SHP77 (cell line): Measurements from ENCODE around the gene RETREG2.
"Not testable (repeated sequence)": the region's sequence is repeated elsewhere in the genome, so short reads cannot be mapped to it uniquely, and the experiment has no call there.

Experiments
- DNase-seq, 2 experiments: peaks; one replicate each; lab custom pipeline; 2025; lab: John Stamatoyannopoulos, UW

Gene RETREG2

GRCh38 chr2:219197388-219197787 is 19.3 kb downstream of the RETREG2 start:
- no peak for DNase-seq

GRCh38 chr2:219198974-219199373 is 20.9 kb downstream of the RETREG2 start:
- no peak for DNase-seq

- no peak for DNase-seq
These were observed 21.6 kb downstream of the RETREG2 start for GRCh38 chr2:219199470-219200211.

- peak; percentile 15 to 20 for DNase-seq
These were observed 22.6 kb downstream of the RETREG2 start for GRCh38 chr2:219200502-219201326.

- DNase-seq = not testable (repeated sequence)
These were observed 23.3 kb downstream of the RETREG2 start for GRCh38 chr2:219201331-219201730.

- DNase-seq = no peak
These were observed 26.5 kb downstream of the RETREG2 start for GRCh38 chr2:219204425-219205164.

GRCh38 chr2:219205165-219205538 is 27.1 kb downstream of the RETREG2 start:
- DNase-seq = no peak

GRCh38 chr2:219205981-219206327 is 27.9 kb downstream of the RETREG2 start:
- DNase-seq = no peak

- peak; percentile 86 to 92 for DNase-seq
These were observed 28.5 kb downstream of the RETREG2 start, which contains the start of gene ZFAND2B for GRCh38 chr2:219206328-219207133. Gene ZFAND2B (plus strand): TSS chr2:219206782. CDS start chr2:219206988, 206 bp downstream.

- DNase-seq = peak in 1 of 2 experiments; percentile 58
These were observed 29.2 kb downstream of the RETREG2 start for GRCh38 chr2:219207134-219207883.

- DNase-seq = peak in 1 of 2 experiments; percentile 46
These were observed 30.0 kb downstream of the RETREG2 start for GRCh38 chr2:219207884-219208740.

- DNase-seq = no peak
These were observed 31.4 kb downstream of the RETREG2 start for GRCh38 chr2:219209236-219210195.

- DNase-seq = no peak
These were observed 32.3 kb downstream of the RETREG2 start for GRCh38 chr2:219210196-219210885.

- no peak for DNase-seq
These were observed 32.8 kb downstream of the RETREG2 start for GRCh38 chr2:219210886-219211362.

- DNase-seq = no peak
These were observed 34.9 kb downstream of the RETREG2 start for GRCh38 chr2:219213026-219213415.

GRCh38 chr2:219213486-219214071 is 35.5 kb downstream of the RETREG2 start:
- no peak for DNase-seq

- no peak for DNase-seq
These were observed 36.1 kb downstream of the RETREG2 start for GRCh38 chr2:219214141-219214540.

GRCh38 chr2:219214786-219215185 is 36.7 kb downstream of the RETREG2 start:
- DNase-seq = no peak
